ENCODE data around the gene SOX9. TPM values are rescaled to one million over a fixed set of nuclear protein-coding genes. Genes with fewer than 3 reads are reported as not detected.
A peak's percentile ranks its signal among the peaks of the same experiment; 100 is the strongest.

The SOX9 gene
- total RNA-seq (2014; rRNA removed) (119 and 151 TPM in 2 replicates), Bru-seq, nascent RNA (percentile 98 among the genes with signal in this experiment), BruChase-seq, experiment 1, labeled RNA remaining after a 6-hour chase (percentile 97 among the genes with signal in this experiment), BruChase-seq, experiment 2, labeled RNA remaining after a 2-hour chase (percentile 100 among the genes with signal in this experiment)
- long read RNA-seq, transcript SOX9-201 (3 exons, 3,935 nt): major isoform, 107 of 306 reads
- long read RNA-seq, partial matches to known transcripts: 10 of 306 reads
- long read RNA-seq, other reads (novel, unspliced or antisense): 189 of 306 reads

DNA sequence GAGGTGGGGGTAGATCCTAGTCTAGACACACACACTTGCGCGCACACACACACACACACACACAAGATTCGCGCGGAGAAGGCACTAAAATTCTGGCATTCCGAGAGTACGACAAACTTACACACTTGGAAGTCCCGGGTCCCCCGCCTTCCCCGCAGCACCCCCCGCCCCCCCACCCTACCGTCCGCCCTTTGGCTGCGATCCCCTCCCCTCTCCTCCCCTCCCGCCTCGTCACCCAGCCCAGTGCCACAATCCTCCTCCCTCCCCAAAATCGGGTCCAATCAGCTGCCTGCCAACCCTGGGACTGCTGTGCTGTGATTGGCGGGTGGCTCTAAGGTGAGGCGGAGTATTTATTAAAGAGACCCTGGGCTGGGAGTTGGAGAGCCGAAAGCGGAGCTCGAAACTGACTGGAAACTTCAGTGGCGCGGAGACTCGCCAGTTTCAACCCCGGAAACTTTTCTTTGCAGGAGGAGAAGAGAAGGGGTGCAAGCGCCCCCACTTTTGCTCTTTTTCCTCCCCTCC is at the start of gene SOX9:
Gene SOX9, plus strand, starts transcription at position 379 of the 522 bp plus-strand sequence. CDS start 372 bp downstream, outside the sequence.
- peak within 1 kb of the TSS; percentile 85 for H2AFZ ChIP-seq (ENCODE audit: low read length)
- H3K79me2 ChIP-seq (ENCODE audit: low read length): peaks cover 51% of the 10 kb centered on the region
- peaks cover 42% of the 10 kb centered on the region for H4K20me1 ChIP-seq (ENCODE audit: low read length)
- no peaks in the 10 kb centered on the region for H3K9me2 ChIP-seq (replicated peaks; ENCODE audit: low read length)
- peaks cover 37% of the 10 kb centered on the region for H3K4me1 ChIP-seq (ENCODE audit: insufficient read depth, low read length)
- peaks cover 13% of the 10 kb centered on the region for H3F3A ChIP-seq (ENCODE audit: low read length, unreplicated experiment)
- peak within 1 kb of the TSS; percentile 85 for H3K4me3 ChIP-seq (ENCODE audit: low read length)
- peak; percentile 99 for DNase-seq
- BruUV-seq (replicated peaks): no TSS peak
- no peaks in the 10 kb centered on the region for H3K9me3 ChIP-seq (ENCODE audit: low read length)
- intact Hi-C loops (cut with micrococcal nuclease): loop anchor here (1.0 to 10.0 kb wide), 8 partner anchors 30 to 882 kb away; no protein-coding TSS in a partner anchor
- H3K27me3 ChIP-seq (ENCODE audit: low read length): no peaks in the 10 kb centered on the region
- peak within 1 kb of the TSS; percentile 98 for H3K4me2 ChIP-seq (ENCODE audit: low read length)
- H3K27ac ChIP-seq (ENCODE audit: low read length): peak within 1 kb of the TSS; percentile 83
- peak; percentile 76 for ATAC-seq
- ChIA-PET POLR2A (ENCODE audit: unreplicated experiment) (interaction anchor here (0.5 to 1.9 kb wide), 18 partner anchors 10 to 1184 kb away, joined by 3 to 36 read pairs (median 5); no protein-coding TSS in a partner anchor), CTCF (interaction anchor here (0.5 to 2.2 kb wide), 7 partner anchors 218 to 660 kb away, joined by 3 to 14 read pairs (median 4); no protein-coding TSS in a partner anchor)
- H3K9ac ChIP-seq (ENCODE audit: low read length): peak within 1 kb of the TSS; percentile 93
- TF ChIP-seq, protein P1, sequence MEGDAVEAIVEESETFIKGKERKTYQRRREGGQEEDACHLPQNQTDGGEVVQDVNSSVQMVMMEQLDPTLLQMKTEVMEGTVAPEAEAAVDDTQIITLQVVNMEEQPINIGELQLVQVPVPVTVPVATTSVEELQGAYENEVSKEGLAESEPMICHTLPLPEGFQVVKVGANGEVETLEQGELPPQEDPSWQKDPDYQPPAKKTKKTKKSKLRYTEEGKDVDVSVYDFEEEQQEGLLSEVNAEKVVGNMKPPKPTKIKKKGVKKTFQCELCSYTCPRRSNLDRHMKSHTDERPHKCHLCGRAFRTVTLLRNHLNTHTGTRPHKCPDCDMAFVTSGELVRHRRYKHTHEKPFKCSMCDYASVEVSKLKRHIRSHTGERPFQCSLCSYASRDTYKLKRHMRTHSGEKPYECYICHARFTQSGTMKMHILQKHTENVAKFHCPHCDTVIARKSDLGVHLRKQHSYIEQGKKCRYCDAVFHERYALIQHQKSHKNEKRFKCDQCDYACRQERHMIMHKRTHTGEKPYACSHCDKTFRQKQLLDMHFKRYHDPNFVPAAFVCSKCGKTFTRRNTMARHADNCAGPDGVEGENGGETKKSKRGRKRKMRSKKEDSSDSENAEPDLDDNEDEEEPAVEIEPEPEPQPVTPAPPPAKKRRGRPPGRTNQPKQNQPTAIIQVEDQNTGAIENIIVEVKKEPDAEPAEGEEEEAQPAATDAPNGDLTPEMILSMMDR (conservative IDR thresholded peaks at IDR 0.05; ENCODE audit: low read depth, low read length): no peak
- TF ChIP-seq EZH2phosphoT487 (IDR thresholded peaks at IDR 0.05; ENCODE audit: borderline replicate concordance, low read length): no peak
- no peak for TF ChIP-seq EZH2 (IDR thresholded peaks at IDR 0.05; ENCODE audit: low read length, unreplicated experiment)
- peaks cover 33% of the 10 kb centered on the region for H3K36me3 ChIP-seq (ENCODE audit: low read depth, low read length)

DNA sequence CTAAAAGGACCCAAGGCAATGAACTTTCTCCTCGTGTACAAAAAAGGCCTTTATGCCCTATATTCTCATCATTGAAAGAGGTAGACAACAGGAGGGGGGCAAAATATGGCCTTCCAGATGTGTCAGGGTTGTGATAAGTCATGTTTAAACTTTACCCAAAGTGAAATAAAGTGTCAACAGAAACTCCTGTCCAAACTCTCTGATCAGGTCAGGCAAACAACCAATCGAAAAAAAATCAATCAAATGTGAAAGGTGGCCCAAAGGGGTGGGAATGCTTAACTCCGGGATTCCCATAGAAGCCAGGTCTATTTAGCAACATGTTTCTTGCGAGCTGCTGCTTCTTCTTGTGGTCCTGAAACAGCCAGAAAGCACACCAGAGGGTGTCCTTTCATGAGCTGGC is 49.5 kb upstream of the SOX9 start:
- no peak overlapping the region for H3K27ac ChIP-seq (ENCODE audit: low read length)
- H3K9ac ChIP-seq (ENCODE audit: low read length): no peak overlapping the region
- H3K4me1 ChIP-seq (ENCODE audit: insufficient read depth, low read length): no peaks in the 10 kb centered on the region
- no peaks in the 10 kb centered on the region for H3F3A ChIP-seq (ENCODE audit: low read length, unreplicated experiment)
- H3K4me2 ChIP-seq (ENCODE audit: low read length): no peak overlapping the region
- H3K79me2 ChIP-seq (ENCODE audit: low read length): no peaks in the 10 kb centered on the region
- no peaks in the 10 kb centered on the region for H3K27me3 ChIP-seq (ENCODE audit: low read length)
- intact Hi-C loops (cut with micrococcal nuclease): no loop called here
- no peak for ATAC-seq
- no peak for DNase-seq
- no peak overlapping the region for H2AFZ ChIP-seq (ENCODE audit: low read length)
- ChIA-PET CTCF (no interaction called here), POLR2A (ENCODE audit: unreplicated experiment) (no interaction called here)
- H3K4me3 ChIP-seq (ENCODE audit: low read length): no peak overlapping the region
- H3K9me2 ChIP-seq (replicated peaks; ENCODE audit: low read length): no peaks in the 10 kb centered on the region
- BruUV-seq (replicated peaks): no TSS peak
- no peaks in the 10 kb centered on the region for H3K9me3 ChIP-seq (ENCODE audit: low read length)
- TF ChIP-seq EZH2phosphoT487 (IDR thresholded peaks at IDR 0.05; ENCODE audit: borderline replicate concordance, low read length) (no peak), EZH2 (IDR thresholded peaks at IDR 0.05; ENCODE audit: low read length, unreplicated experiment) (no peak)
- TF ChIP-seq, protein P1 (conservative IDR thresholded peaks at IDR 0.05; ENCODE audit: low read depth, low read length): no peak
- H3K36me3 ChIP-seq (ENCODE audit: low read depth, low read length): no peaks in the 10 kb centered on the region
- H4K20me1 ChIP-seq (ENCODE audit: low read length): no peaks in the 10 kb centered on the region

All from PC-3 (cell line).